Measurements from ENCODE around the gene LRRC31.
A peak's percentile ranks its signal among the peaks of the same experiment; 100 is the strongest.

The LRRC31 gene

DNA sequence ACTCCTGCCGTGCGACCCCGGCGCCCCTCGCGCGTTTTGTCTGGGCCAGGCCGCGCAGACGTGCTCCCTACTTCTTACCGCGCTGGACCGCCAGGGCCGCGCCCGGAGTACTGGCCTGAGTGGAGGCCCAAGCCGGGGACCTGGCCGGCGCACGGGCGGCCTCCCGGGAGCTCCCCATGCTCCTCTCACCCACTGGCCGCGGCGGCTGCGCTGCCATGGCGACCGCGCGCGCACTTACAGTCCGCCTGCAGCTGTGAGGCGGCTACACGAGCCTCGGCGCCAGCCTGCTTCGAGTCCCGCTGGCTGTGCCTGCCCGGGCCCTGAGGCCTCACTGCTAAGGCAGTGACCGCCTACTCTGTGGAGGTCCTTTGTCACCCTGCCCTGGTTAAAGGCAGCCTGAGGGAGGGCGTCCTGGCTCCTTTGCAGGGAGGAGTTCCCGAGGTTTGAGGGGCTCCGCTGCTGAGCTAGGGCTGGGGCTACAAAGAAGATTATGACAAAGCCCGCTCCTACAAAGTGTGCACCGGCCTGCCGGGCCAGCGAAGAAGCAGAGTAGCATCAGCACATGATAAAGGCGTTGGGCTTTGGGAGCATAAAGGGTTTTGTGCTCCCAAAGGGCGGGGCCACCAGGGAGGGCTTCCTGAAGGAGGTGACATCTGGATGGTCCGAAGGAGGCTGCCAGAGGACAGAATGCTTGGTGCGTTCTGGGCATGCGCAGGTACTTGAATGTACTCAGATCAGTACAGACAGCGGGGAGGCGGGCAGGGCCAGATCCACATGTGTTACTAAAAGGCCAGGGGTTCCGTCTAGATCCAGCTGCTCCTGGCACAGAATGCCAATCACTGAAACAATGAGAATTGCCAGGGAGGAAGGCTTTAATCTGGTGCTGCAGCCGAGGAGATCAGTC, 57.2 kb downstream of the LRRC31 start, which contains the start of the genes LRRC34 and LRRIQ4:
LRRC34 (minus strand) TSS at position 573 of the 904 bp plus-strand sequence; CDS start at position 217, 356 bp downstream.
LRRIQ4 (plus strand) TSS at position 539 of the 904 bp plus-strand sequence. CDS start 9,052 bp downstream, outside the sequence.
- DNase-seq: peak; percentile 96

DNA sequence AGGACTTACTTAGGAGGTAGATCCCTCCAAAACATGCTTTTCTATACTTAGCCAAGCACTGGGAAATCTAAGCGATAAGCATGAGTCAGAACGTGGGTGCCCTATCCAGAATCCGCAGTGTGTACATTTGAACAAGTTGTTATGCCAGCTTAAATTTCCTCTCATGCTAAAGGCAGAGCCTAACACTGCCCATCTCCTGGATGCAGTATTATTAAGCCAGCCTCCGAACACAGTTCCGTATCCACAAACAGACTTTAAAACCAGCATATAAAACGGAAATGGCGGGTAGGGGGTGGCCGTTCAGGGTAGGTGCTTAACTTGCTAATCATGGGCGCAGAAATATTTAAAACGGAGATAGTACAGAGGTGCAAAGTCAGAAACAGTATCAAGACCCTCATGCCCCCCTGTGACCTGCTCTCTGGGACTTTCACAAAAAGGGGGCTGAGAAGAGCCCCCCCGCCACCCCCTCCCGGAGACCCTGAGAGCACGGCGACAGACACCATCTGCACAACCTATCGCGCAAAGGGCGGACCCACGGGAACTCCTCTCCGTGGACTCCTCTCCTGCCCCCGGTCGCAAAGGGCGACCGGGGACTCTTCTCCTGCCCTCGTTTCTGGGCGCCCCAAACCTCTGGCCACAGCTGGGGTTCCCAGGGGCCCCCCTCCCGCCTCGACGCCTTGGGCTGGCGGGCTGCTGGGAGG, 58.0 kb downstream of the LRRC31 start:
- peak; percentile 34 for DNase-seq

DNA sequence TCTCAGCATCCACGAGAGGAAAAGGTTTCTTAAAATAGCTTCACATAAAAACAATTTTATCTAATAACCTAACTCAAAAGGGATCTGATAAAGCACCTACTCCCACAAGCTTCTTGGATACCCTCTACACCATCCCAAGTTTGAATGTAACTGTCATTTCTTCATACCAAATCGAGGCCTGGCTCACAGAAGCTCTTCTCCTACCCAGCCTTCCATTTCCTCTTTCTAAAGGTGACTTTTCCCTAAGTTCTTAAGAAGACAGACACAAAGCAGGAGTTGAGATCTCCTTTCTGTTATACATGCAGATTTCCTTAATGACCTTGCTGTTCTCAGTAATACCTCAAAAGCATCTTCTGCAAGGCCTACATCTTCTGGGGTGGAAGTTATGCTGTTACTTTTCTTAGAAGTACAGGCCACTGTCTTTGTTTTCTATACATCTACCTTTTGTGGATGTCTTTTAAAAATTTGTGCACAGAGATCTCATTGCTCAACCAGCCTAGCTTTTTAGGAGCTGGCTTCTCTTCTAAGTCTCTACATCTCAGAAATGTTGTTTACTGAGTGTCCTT, 60.4 kb downstream of the LRRC31 start:
- DNase-seq: no peak

DNA sequence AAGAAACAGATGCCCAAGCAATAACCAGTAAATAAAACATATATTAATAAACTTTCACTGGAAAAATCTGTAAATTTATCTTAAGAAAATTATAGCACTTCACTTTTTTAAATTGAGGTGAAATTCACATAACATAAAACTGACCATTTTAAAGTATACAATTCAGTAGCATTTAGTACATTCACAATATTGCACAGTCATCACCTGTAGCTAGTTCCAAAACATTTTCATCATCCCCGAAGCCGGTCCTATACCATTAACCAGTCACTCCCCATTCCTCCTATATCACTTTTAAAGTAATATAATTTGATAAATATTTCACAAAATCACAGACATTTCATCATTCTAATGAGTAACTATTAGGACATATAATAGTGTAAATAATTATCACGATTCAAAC, 65.1 kb downstream of the LRRC31 start:
- no peak for DNase-seq

DNA sequence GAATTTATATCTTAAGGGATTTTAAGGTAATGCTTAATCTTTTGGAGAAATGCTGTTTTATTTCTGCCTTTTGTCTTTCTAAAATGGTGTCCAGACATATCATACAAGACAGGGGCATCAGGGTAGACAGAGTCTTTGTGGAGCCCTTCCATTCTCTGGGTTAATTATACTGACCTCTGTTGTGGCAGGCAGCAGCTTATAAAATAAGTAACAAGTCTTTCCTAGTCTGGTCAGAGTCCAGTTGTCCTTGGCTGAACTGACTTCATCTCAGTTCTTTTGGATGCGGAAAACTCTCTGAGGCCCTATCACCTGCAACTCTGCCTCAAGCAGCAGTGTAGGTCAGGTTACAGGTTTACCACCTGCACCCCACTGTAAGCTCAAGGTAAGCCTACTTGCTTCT, 77.4 kb downstream of the LRRC31 start:
- DNase-seq: no peak

DNA sequence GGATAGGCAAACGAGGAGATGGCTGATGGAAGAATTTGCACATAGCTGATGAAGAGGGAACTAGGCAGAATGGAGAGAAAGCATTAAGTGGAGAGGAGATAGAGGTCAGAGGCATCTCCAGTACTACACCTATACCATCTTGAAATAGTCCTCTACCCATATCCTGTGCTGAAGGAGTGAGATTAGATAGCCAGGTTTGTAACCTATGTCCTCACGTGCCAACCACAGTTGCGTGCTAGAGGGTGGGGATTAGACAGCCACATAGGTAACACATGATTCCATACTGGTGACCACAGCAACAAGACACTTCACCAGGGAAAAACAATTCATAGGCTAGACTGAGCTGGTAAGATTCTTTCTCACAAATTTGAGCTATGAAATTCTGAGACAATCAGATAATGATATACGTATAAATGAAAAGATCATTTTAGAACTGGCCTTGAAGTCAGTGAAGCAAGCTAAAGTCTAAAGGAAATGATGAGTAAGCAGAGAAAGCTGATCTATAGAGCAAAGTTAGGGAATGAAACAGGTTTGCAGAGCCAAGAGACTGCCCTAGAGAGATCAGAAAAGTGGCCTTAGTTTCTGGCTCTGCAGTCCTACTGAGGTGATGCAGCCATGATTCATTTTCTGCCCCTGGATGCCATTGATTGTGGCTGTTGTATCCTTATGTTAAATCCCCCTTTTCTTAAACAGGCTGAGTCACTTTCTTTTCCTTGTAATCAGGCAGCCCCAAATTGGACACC, 78.9 kb downstream of the LRRC31 start:
- DNase-seq: no peak

DNA sequence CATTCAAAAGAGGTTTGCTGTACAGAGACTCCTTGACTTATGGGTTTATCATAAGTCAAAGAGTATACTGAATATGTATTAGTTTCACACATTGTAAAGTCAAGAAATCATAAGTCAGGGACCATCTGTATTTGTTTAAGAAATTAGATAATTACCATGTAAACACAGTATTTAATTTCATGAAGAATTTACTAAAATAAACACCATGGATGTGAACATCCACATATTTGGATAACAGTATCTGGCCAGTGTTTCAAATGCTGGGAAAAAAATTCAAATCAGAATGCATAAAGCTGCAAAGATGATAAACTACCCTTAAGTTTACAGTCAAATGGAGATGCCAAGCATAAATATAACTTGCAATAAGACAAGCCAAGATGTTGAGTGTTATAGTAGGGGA, 79.5 kb downstream of the LRRC31 start:
- DNase-seq: no peak

Measured in NCI-H774 (cell line).